AG04449 (cell line): ENCODE results near the gene C1orf21.

Experiments
- CTCF ChIA-PET: fragments of 350-600 bp; formaldehyde crosslinking; extraction: SDS; loops from one replicate; lab custom pipeline; 2021; ENCODE audit warnings: antibody characterized with exemption; lab: Yijun Ruan, JAX
- POLR2A ChIA-PET: fragments of 400-600, 350-600 bp; formaldehyde crosslinking; extraction: SDS; loops from one replicate; lab custom pipeline; 2020; ENCODE audit warnings: antibody characterized with exemption, inconsistent platforms; lab: Yijun Ruan, JAX
- DNase-seq: peaks from one replicate; pipeline ENCODE4 v3.0.0-alpha.2; 2010; ENCODE audit warnings: low read depth, low spot score
- H3K4me3 ChIP-seq: 2 replicates; pipeline ENCODE4 v1.5.1; 2011; ENCODE audit warnings: low read depth, mild to moderate bottlenecking, control low read depth, low read length
- CTCF ChIP-seq: IDR thresholded peaks from one replicate; pipeline ENCODE4 v1.5.1; 2011; ENCODE audit warnings: mild to moderate bottlenecking, moderate library complexity, low read length, control low read depth, inconsistent platforms; ENCODE audit not compliant: insufficient read depth; ENCODE audit errors: missing control alignments

Gene C1orf21

DNA sequence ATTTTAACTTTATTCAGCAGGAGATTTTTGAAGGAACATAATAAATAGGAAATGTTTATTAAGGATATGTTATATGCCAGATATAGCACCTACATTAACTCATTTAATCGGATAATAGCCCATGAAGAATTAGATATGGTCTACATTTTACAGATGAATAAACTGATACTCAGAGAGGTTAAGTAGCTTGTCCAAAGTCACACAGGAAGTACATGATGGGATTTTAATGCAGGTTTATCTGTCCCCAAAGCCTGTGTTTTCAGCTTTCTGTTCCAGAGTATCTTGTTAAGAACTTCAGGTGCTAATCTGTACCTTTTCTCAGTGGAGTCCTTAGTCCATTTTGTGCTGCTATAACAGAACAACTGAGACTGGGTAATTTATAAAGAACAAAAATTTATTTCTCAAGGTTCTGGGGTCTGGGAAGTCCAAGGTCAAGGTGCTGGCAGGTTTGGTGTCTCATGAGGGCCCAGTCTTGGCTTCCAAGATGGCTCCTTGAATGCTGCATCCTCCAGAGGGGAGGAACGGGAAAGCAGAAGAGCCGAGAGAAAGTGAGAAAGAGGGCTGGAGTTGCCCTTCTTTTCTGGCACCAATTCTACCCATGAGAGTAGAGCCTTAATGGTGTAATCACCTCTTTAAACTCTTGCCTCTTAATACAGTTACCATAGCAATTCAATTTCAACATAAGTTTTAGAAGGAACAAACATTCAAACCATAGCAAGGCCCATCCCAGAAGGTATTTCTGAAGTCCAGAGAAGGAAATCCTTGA, 17.3 kb downstream of the C1orf21 start:
- ChIA-PET CTCF (interaction anchor here (0.5 kb wide), 1 partner anchor 19 kb away, joined by 3 read pairs; no protein-coding TSS in a partner anchor), POLR2A (no interaction called here)
- TF ChIP-seq CTCF = no peak
- no peak for DNase-seq
- no peak overlapping the region for H3K4me3 ChIP-seq

GRCh38 chr1:184404727-184405027, 17.8 kb downstream of the C1orf21 start:
- DNase-seq = no peak
- H3K4me3 ChIP-seq = no peak overlapping the region
- TF ChIP-seq CTCF = no peak
- ChIA-PET CTCF (no interaction called here), POLR2A (no interaction called here)

GRCh38 chr1:184405094-184405800, 18.4 kb downstream of the C1orf21 start:
- POLR2A ChIA-PET = no interaction called here
- DNase-seq = no peak
- no peak overlapping the region for H3K4me3 ChIP-seq
- CTCF ChIA-PET = no interaction called here
- no peak for TF ChIP-seq CTCF

GRCh38 chr1:184405801-184406142, 18.9 kb downstream of the C1orf21 start:
- no peak overlapping the region for H3K4me3 ChIP-seq
- TF ChIP-seq CTCF = no peak
- no peak for DNase-seq
- POLR2A ChIA-PET = no interaction called here
- CTCF ChIA-PET = no interaction called here

- no peak for DNase-seq
- no peak overlapping the region for H3K4me3 ChIP-seq
- TF ChIP-seq CTCF = no peak
- POLR2A ChIA-PET = no interaction called here
- CTCF ChIA-PET = interaction anchor here (1.4 kb wide), 1 partner anchor 10 kb away, joined by 4 read pairs; no protein-coding TSS in a partner anchor
Measured at GRCh38 chr1:184406479-184406878, 19.6 kb downstream of the C1orf21 start.

GRCh38 chr1:184407816-184408510, 21.1 kb downstream of the C1orf21 start:
- H3K4me3 ChIP-seq = no peak overlapping the region
- no peak for DNase-seq
- ChIA-PET CTCF (interaction anchor here (1.1 to 1.4 kb wide), 2 partner anchors 8 to 21 kb away, joined by 3 to 4 read pairs; no protein-coding TSS in a partner anchor), POLR2A (no interaction called here)
- TF ChIP-seq CTCF = no peak
